ENCODE results near the gene PHKA1.

GRCh38 chrX:72685810-72686456 is 28.2 kb downstream of the PHKA1 start:
- TF ChIP-seq POLR2A (IDR thresholded peaks at IDR 0.05) (no peak), CTCF (IDR thresholded peaks at IDR 0.05) (no peak)

Measured in right lobe of liver (tissue), 4 donors.